ELF-1 (cell line): ENCODE measurements around the gene AMMECR1L.
A peak's percentile ranks its signal among the peaks of the same experiment; 100 is the strongest.
"Not testable (repeated sequence)": the region's sequence is repeated elsewhere in the genome, so short reads cannot be mapped to it uniquely, and the experiment has no call there.

Experiments
- DNase-seq: peaks from one replicate; pipeline ENCODE4 v3.0.0-alpha.2; 2016; ENCODE audit warnings: low read depth, low spot score

Gene AMMECR1L

DNA sequence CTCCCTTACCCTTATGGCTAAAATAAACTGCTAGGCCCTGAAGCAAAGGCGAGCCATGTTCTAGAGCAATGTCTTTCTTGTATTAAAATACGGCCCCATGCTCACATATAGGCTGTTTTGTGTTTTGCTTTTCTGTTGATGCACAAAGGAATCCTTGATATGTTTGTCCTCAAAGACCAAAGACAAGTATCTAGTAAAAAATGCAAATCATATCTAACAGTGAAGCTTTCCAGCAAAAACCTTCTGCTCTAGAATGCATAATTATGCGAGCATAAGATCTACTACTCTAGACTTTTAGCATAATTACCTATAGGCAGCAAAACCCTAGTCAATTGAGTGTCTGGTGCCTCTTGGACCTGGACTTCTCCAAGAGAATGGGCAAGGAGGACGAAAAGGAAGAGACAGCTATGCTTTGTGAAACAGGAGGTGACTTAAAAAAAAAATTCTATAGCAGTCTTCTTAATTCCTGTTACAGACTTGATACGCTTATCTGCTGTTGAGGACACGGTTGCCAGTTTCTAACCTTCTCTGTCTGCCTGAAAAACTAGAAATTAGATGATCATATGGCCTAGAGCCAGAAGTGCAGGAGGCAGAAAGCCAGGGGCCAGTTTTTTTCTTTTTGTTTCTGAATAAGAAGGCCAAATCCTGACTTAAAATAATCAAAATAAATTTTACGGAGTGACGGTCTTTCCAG is 1.5 kb upstream of the AMMECR1L start:
- no peak for DNase-seq

DNA sequence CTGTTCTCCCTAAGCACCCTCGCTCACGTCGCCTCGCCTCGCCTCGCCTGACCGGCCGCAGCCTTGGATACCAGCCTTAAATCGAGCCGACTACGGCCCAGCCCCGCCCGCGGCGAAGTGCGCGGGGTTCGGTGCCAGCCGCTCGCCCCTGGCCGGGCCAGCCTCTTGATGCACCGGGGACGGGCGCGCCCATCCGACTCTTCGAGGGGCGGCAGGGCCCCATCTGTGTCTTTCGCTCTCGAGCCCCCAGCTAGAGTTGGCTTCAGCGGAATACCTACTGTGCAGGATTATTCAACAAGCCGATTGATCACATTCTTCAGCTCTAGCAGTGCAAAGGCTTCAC is 808 bp upstream of the AMMECR1L start:
- DNase-seq: peak; percentile 46

DNA sequence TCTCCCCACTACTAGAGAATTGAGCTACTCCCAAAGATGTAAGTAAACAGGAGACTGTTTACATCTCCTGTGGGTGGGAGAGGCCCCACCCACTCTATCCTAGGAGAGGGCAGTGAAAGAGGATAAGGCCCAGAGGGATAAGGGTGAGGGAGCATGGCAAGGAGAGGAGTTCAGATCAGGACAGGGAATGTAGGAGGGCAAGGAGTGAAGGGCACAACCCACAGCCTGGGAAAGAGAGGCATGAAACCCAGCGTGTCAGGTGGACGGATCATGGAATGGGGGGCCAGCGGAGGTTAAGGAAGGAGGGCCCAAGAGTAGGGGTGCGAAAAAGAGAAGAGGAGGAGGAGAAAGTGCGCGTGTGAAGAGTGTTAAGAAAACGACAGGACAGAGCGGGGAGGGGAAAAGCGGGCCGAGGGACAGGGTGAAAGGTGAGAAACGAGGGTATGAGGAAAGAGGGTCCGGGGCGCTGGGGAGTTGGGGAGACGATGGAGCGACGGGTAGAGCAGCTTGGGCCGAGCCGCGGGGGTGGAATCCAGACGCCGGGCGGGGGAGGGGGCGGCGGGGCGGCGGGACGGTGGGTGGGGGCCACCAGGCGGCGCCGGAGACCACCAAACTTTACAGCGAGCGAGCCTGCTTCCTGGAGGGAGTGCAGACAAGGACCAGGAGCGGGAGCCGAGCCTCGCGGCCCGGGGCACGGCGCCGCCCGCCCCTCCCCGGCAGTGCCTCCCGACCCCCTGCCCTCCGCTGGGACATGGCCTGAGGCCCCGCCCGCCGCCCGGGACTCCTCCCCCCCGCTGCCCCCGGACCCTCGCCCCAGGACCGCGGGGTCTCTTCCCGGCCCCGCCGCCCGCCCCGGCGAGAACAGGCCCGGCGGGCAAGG is 655 bp downstream of the AMMECR1L start:
- not testable (repeated sequence) for DNase-seq

DNA sequence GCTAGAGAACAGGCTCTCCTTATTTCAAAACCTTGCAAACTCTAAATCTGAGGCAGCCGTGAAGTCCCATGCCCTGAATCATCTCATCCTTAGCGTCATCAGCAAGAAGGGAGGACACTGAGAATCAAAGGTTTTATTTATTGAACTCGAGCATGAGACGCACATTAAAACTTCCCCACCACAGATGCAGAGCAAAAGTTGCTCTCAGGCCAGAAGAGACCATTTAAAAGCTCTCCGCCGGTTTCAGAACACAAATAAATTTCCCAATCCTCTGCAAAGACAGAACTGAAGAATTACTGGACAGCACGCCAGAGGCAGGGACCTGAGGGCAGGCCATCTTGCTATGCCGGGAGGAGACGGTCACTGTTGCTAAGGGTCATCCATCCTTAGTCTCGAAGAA is 1.3 kb downstream of the AMMECR1L start:
- DNase-seq: no peak

DNA sequence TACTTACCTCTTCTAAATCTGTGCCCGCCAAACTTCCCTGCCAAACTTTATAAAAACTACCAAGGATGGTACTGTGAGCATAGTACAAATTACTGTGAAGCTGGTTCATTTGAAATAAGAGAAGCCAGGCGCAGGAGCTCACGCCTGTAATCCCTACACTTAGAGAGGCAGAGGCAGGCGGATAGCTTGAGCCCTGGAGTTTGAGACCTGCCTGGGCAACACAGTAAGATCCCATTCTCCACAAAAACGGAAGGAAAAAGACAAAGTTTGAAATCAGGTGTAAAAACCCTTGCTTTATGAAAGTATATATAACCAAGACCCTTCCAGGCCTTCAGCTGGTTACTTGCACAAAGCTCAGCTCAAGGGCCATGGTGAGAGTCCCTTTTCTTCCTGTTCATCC is 5.9 kb downstream of the AMMECR1L start:
- DNase-seq: no peak

DNA sequence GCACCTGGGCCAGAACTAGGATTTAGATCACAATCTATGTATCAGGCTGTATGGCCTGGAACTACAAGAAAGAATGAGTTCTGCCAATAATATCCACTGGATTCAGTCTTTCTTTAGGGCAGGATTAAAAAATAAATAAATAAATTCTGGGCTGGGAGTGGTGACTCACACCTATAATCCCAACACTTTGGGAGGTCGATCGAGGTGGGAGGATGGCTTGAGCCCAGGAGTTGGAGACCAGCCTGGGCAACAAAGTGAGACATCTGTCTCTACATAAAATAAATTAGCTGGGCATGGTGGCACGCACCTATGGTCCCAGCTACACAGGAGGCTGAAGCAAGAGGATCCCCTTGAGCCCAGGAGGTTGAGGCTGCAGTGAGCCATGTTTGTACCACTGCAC is 8.1 kb downstream of the AMMECR1L start:
- DNase-seq: no peak

DNA sequence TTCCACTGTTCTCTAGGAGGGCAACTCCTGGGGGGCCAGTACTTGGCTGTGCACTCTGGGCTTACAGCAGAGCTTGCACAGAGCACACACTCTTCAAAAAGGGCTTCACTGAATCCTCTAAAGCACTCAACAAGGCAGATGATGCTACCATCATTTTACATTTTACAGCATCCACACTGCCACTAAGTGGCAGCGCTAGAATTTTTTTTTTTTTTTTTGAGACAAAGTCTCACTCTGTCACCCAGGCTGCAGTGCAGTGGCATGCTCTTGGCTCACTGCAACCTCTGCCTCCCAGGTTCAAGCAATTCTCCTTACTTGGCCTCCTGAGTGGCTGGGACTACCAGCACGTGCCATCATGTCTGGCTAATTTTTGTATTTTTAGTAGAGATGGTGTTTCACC is 8.6 kb downstream of the AMMECR1L start:
- no peak for DNase-seq

DNA sequence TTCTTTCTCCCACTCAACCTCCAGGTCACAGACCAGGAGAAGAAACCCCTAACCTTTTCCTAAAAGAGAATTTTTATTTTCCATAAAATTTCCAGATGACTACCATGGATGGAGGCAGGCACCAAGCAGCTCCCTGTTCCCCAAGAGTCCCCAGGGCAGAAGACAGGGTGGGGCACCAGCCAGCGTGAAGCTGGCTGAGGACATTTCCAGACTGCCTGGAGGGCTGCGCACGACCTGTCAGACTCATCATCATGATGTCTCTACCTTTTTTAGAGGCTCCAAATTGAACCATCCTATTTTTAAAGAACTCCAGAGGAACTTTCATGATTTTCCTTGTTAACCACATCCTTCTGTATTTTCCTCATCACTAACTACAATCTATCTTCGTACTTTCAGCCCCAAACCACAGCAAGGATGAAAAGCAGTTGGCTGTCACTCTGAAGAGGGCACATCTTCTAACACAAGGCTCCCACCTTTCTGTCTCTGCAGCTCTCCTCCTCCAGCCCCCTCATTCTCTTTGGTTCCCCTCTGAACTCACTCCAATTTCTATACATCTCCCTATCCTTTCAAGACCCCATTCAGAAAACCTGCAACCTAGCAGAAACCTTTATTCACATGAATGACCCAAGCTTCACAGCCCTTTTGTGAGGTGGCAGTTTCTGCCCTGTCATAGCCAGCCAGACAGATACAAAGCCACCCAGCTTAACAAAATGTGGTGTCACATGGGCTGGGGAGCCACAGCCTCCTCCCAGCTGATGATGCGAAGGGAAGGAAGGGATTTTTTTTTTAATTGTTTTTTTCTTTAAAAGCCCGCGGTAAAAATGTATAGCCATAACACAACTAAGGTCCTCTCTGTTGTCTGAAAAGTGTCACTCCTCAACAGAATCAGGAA is 11.1 kb downstream of the AMMECR1L start:
- DNase-seq: no peak

DNA sequence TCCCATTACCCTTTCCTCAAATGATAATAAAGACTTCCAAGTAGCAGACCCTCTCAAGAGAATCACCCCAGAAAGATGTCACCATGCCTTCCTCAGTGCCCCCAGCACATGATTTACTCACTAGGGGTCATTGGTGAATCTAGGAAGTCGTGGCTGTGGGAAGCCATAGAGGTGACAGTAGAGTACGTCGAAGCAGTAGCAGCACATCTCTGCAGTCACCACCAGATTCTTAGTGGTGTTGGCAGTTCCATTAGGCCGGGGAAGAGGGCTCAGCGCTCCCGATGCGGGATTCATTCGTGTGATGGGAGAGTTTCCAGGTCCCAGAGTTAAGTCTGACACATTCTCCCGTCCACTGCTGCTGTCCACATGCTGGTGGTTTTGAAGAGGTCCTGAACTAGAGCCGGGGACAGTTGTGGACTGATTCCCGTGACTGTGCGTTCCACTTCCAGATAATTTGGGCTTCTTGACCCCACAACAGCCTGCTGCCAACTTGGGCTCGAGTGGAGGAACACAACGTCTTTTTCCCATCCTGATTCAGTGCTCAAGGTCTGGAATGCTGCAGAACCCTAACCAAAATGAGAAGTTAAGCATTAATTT is 12.0 kb downstream of the AMMECR1L start:
- no peak for DNase-seq

DNA sequence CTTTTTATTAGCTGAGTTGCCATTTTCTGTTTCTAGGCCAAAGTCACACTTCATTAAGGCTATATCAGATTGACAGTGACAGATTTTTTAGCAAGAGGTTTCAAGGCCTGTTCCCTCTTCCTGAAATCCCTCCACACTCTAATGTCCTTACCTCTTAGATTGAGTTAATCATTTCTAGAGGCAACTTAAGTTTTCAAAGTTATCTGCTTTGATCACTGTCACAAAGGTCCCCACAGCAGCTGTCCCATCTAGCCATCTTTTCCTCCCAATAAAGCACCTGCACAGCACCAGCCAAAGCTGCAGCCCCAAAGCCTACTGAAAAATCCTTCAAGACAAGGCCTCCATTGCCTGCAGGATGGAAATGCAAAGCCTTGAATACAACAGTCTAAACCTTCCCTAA is 13.4 kb downstream of the AMMECR1L start:
- no peak for DNase-seq

DNA sequence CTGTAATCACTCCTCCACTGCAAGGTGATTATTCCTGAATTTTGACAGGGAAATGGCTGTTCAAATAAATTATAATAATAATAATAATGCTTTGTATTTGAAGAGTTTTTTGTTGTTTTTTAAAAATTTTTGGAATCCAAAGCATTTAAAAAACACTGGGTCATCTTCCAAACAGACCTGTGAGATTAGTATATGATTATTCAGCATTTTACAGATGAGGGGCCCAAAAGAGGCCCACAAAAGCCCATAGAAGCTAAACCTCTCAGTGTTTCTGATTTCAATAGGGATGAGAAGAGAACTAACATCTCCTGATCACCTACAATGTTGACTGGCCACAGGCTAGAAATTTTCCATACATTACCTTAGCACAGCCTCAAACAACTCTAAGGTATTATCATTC is 19.8 kb downstream of the AMMECR1L start:
- DNase-seq: no peak

DNA sequence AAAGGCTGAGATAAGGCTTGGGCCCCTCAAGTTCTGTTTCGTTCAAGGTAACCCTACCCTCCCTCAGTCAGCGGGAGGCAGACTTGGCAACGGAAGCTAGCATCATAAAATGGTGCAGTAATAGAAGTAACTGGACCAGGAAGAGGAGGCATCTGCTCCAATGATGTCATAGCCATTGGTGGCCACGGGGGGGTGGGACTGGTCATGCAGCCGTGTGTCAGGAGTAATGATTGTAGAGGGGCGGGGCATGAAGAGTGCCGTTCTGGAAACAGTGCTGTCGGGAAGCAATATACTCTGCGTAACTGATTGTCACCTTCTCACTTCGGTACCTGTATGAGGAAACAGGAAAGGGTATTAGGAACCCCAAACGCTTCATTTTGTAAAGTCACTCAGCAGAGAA is 20.9 kb downstream of the AMMECR1L start:
- DNase-seq: peak; percentile 41

DNA sequence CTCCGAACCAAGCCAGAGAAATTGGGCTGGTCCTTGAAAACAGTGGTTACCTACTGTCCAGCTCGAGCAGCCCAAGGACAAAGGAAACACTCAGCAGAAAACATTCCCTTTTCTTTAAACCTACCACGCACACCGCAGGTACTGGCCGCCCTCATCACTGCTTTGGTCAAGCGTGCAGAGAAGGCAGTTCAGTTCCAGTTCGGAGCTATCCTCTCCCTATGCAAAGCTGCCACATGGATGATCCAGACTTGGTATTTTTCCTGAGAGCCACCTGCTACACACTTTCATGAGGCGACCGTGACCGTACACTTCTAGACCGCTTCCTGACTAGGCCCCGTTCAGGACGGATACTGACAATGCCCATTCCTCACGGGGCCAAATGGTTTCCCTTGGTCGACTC is 23.5 kb downstream of the AMMECR1L start:
- DNase-seq: no peak

DNA sequence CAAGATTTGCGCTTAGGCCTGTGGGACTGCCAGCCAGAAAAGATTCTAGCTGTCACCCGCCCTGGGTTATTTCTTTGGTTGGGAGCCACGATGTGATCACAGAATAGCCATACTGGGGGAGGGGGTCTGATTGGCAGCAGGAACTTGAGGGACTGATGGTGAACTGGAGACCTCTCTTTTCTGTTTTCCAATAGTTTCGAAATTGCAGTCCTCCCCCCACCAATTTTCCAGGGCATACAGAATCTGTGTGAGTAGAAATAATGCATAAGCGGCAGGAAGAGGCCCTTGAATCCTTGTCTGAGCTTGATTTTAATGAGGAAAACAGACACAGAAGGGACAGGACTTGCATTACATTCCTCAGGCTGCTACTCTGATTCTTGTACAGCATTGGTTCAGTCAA is 25.6 kb downstream of the AMMECR1L start:
- no peak for DNase-seq

DNA sequence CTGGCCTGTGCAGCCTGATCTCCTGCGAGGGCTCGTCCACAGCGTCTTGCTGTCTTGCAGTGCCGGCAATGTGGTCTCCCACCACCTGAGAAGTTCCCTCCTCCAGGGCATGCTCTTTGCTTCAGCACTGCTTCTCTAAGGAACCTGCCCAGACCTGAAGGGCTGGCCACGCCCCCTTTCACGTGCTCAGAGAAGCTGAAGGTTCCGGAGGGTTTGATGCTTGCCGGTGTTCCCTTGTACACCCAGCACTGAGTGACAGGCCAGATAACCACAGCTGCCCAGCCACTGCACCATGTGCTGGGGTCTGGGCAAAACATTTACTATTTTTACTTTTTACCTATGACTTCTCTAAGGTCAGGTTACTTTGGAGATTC is 26.1 kb downstream of the AMMECR1L start:
- DNase-seq: peak; percentile 96

DNA sequence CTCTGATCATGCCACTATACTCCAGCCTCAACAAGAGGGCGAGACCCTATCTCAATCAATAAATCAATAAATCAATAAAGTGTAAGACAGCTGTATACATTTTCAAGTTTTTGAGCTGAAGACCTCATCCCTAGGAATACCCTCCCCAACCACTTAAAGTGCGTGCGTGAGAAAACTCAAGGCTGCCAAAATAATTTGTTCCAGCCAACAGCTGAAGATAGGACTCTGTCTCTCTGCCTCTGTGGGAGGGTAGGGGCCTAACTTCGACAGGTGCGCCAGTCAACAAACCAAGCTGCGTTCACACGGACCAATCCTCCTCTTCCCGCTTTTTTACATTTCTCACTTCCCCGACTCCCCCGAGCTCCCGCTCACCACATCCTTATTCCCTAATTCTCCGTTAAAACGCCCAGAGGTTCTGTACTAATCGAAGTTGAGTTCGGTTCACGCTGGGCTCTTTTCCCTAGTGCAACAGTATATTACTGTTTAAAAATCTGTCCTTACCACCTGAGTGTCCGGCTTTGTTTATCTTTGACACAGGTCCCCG is 28.4 kb downstream of the AMMECR1L start:
- DNase-seq: peak; percentile 28

DNA sequence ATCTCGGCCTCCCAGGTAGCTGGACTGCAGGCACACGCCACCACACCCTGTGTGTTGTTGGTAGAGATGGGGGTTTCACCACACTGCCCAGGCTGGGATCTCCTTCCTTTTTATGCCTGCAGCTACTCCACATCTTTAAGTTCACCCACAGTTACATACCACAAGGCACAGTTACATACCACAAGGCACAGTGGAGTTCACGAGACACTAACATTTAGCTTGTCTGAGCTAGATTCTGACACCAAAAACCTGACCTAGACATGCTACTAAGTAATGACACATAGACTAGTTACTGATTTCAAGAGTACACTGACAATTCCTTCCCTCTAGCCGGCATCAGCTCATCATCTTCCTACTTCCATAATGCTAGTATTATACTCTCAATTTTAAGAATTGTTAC is 32.1 kb downstream of the AMMECR1L start:
- DNase-seq: no peak

DNA sequence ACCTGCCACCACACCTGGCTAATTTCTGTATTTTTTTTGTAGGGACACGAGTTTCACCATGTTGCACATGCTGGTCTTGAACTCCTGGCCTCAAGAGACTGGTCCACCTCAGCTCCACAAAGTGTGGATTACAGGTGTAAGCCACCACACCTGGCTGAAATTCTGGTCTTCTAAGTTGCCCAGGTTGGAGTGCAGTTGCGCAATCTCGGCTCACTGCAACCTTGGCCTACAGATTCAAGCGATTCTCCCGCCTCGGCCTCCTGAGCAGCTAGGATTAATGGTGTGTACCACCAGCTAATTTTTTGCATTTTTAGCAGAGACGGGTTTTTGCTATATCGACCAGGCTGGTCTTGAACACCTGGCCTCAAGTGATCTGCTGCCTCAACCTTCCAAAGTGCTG is 33.4 kb downstream of the AMMECR1L start:
- no peak for DNase-seq

DNA sequence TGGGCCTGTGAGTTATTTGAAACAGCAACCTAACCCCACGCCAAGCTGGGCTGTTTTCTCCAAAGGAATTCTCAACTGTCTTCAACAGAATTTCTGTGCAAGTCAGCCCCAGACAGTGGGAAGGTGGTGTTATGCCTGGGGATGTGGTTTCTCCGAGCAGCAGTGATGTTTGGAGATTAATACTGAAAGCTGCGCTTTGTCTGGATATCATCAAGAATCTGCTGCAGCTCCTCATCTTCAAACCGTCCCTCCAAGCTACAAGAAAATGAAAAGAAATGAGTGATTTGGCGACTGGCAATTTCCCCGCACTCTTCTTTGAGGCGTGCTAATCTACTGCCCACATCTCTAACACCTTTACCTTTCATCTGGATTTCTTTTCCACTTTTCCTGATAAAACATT is 37.8 kb downstream of the AMMECR1L start:
- DNase-seq: no peak

DNA sequence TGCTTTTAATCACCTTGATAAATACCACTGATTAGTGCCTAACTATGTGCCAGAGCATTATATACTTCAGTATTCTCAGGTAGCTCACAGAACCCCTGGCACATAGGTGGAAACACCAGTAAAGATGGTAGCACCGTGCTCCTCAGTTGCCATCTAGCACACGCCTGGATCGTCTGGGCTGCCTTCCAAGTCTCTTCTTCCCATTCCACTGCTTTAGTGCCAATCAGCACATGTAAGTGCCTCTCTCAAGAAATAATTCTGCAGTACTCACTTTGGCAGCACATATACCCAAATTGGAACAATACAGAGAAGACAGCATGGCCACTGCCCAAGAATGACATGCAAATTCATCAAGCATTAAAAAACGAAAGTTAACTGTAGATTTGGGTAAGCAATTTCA is 40.8 kb downstream of the AMMECR1L start:
- no peak for DNase-seq

DNA sequence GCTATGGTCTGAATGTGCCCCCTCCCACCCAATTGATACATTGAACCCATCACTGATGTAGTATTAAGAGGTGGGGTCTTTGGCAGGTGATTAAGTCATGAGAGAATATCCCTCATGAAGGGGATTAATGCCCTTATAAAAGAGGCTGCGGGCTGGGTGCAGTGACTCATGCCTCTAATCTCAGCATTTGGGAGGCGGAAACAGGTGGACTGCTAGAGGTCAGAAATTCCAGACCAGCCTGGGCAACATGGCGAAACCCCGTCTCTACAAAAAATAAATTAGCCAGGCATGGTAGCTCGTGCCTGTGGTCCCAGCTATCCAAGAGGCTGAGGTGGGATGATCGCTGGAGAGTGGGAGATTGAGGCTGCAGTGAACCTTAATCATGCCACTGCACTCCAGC is 42.1 kb downstream of the AMMECR1L start:
- no peak for DNase-seq
